Esophagus squamous epithelium (tissue), 5 donors: ENCODE measurements around the gene CNTNAP2. TPM values are rescaled to one million over a fixed set of nuclear protein-coding genes. Genes with fewer than 3 reads are reported as not detected.

Experiments
- DNase-seq: peaks from one replicate; lab custom pipeline; 2025; lab: John Stamatoyannopoulos, UW
- H3K27ac ChIP-seq, 4 donors: fragments of 200-600 bp; sonication (generic); one replicate each; pipeline ENCODE4 v1.5.1; 2016 to 2019; ENCODE audit warnings: mild to moderate bottlenecking in 1 of 4
- H3K27me3 ChIP-seq, 4 donors: fragments of 200-600 bp; sonication (generic); 1 replicate in 3 of 4; 2 replicates in 1 of 4; pipeline versions ENCODE4 v1.5.1 to v1.6.0; 2017 to 2021; ENCODE audit warnings: antibody characterized with exemption in 1 of 4
- H3K36me3 ChIP-seq, 3 donors: fragments of 200-600 bp; sonication (generic); one replicate each; pipeline ENCODE4 v1.5.1; 2016 to 2019
- H3K4me1 ChIP-seq, 3 donors: fragments of 200-600 bp; sonication (generic); one replicate each; pipeline ENCODE4 v1.5.1; 2017 to 2019
- H3K4me3 ChIP-seq, 4 donors: fragments of 200-600 bp; sonication (generic); 1 replicate in 3 of 4; 2 replicates in 1 of 4; pipeline ENCODE4 v1.5.1; 2016 to 2019; ENCODE audit warnings: mild to moderate bottlenecking in 2 of 4, moderate library complexity in 1 of 4
- H3K9me3 ChIP-seq, 3 donors: fragments of 200-600 bp; sonication (generic); one replicate each; pipeline ENCODE4 v1.5.1; 2016 to 2019
- CTCF ChIP-seq, 6 experiments: fragments of 450-650 bp in 4 of 6; fragments of 200-600 bp in 2 of 6; sonication (generic) in 2 of 6; IDR thresholded peaks; one replicate each; pipeline ENCODE4 v1.5.1; 2016 to 2019; ENCODE audit warnings: antibody characterized with exemption in 6 of 6, mild to moderate bottlenecking in 4 of 6, moderate library complexity in 4 of 6
- POLR2A ChIP-seq, 4 donors: fragments of 450-650 bp; IDR thresholded peaks; one replicate each; pipeline ENCODE4 v1.6.1; 2017; ENCODE audit warnings: antibody characterized with exemption in 4 of 4, mild to moderate bottlenecking in 4 of 4, moderate library complexity in 3 of 4
- WGBS, 2 donors: methylation state at CpG; one replicate each; pipeline ENCODE4 v1.1.5; 2018; 5-methylcytosine and 5-hydroxymethylcytosine counted together
- intact Hi-C: fragments of 100-400 bp; cut with DNase I; formaldehyde crosslinking; loops from one replicate; pipeline ENCODE4 v1.15.0; 2022
- total RNA-seq, 4 donors: library from RNA; depleted of rRNA; stranded (reverse); fragments of >200 nt; gene quantifications; one replicate each; pipeline ENCODE4 v1.1.0, GENCODE V29; 2016
- donor health status: DM: yes; HTN: yes; CAD: no.

The CNTNAP2 gene
- total RNA-seq, 4 donors from 2014 or later, result 0.95 to 2.3 (median 1.2) TPM

- Histone ChIP-seq H3K36me3 (no peaks in the 10 kb centered on the region), H3K4me3 (no peak overlapping the region), H3K27ac (no peak overlapping the region), H3K4me1 (no peaks in the 10 kb centered on the region), H3K9me3 (no peaks in the 10 kb centered on the region), H3K27me3 (no peaks in the 10 kb centered on the region)
- 42% methylated on average over 4 of the region's 4 CpGs for WGBS, 2 donors
- TF ChIP-seq POLR2A (IDR thresholded peaks at IDR 0.05), result no peak
- no peak for TF ChIP-seq CTCF (IDR thresholded peaks at IDR 0.05)
- intact Hi-C loops, result no loop called here
- no peak for DNase-seq
These were observed 1488.7 kb downstream of the CNTNAP2 start for GRCh38 chr7:147605323-147605722.

- DNase-seq, result no peak
- Histone ChIP-seq H3K27me3 (no peaks in the 10 kb centered on the region), H3K36me3 (no peaks in the 10 kb centered on the region), H3K9me3 (no peaks in the 10 kb centered on the region), H3K4me3 (no peak overlapping the region), H3K27ac (no peak overlapping the region), H3K4me1 (no peaks in the 10 kb centered on the region)
- no peak for TF ChIP-seq POLR2A (IDR thresholded peaks at IDR 0.05)
- no peak for TF ChIP-seq CTCF (IDR thresholded peaks at IDR 0.05)
- intact Hi-C loops, result no loop called here
- WGBS, 2 donors, result 28 to 37% methylated on average over 5 of the region's 5 CpGs
These were observed 1490.7 kb downstream of the CNTNAP2 start for GRCh38 chr7:147607157-147607800.

- Histone ChIP-seq H3K4me3 (no peak overlapping the region), H3K36me3 (no peaks in the 10 kb centered on the region), H3K4me1 (no peaks in the 10 kb centered on the region), H3K27me3 (no peaks in the 10 kb centered on the region), H3K27ac (no peak overlapping the region), H3K9me3 (no peaks in the 10 kb centered on the region)
- 75 to 81% methylated on average over 1 of the region's 1 CpG for WGBS, 2 donors
- intact Hi-C loops, result no loop called here
- TF ChIP-seq POLR2A (IDR thresholded peaks at IDR 0.05), result no peak
- TF ChIP-seq CTCF (IDR thresholded peaks at IDR 0.05), result no peak
- DNase-seq, result no peak
These were observed 1494.8 kb downstream of the CNTNAP2 start for GRCh38 chr7:147611431-147611830.

- no peak overlapping the region for H3K4me3 ChIP-seq
- WGBS, 2 donors, result 39 to 48% methylated on average over 3 of the region's 3 CpGs
- no peaks in the 10 kb centered on the region for H3K4me1 ChIP-seq
- no peaks in the 10 kb centered on the region for H3K9me3 ChIP-seq
- intact Hi-C loops, result no loop called here
- H3K27me3 ChIP-seq, result no peaks in the 10 kb centered on the region
- DNase-seq, result no peak
- H3K27ac ChIP-seq, result no peak overlapping the region
- TF ChIP-seq POLR2A (IDR thresholded peaks at IDR 0.05) (no peak), CTCF (IDR thresholded peaks at IDR 0.05) (no peak)
- H3K36me3 ChIP-seq, result no peaks in the 10 kb centered on the region
These were observed 1518.7 kb downstream of the CNTNAP2 start for GRCh38 chr7:147635288-147635687.

- H3K9me3 ChIP-seq, result no peaks in the 10 kb centered on the region
- no peak for DNase-seq
- TF ChIP-seq POLR2A (IDR thresholded peaks at IDR 0.05) (no peak), CTCF (IDR thresholded peaks at IDR 0.05) (no peak)
- H3K36me3 ChIP-seq, result no peaks in the 10 kb centered on the region
- H3K4me3 ChIP-seq, result no peak overlapping the region
- WGBS, 2 donors, result 55 to 59% methylated on average over 2 of the region's 2 CpGs
- intact Hi-C loops, result no loop called here
- no peaks in the 10 kb centered on the region for H3K4me1 ChIP-seq
- no peak overlapping the region for H3K27ac ChIP-seq
- H3K27me3 ChIP-seq, result no peaks in the 10 kb centered on the region
These were observed 1520.0 kb downstream of the CNTNAP2 start for GRCh38 chr7:147636553-147636952.
